Sigmoid colon (tissue), 7 donors: ENCODE measurements around the gene ELFN1. TPM values are rescaled to one million over a fixed set of nuclear protein-coding genes. Genes with fewer than 3 reads are reported as not detected.
A peak's percentile ranks its signal among the peaks of the same experiment; 100 is the strongest.

Experiments
- DNase-seq: peaks from one replicate; pipeline ENCODE4 v3.0.0-alpha.2; 2019
- H3K27ac ChIP-seq, 4 donors: fragments of 200-600 bp; sonication (generic); one replicate each; pipeline ENCODE4 v1.5.1; 2016 to 2019; ENCODE audit warnings: mild to moderate bottlenecking in 1 of 4
- H3K27me3 ChIP-seq, 3 donors: fragments of 200-600 bp; sonication (generic); one replicate each; pipeline ENCODE4 v1.5.1; 2019; ENCODE audit warnings: mild to moderate bottlenecking in 1 of 3
- H3K36me3 ChIP-seq, 4 donors: fragments of 200-600 bp; sonication (generic); one replicate each; pipeline ENCODE4 v1.5.1; 2016 to 2019
- H3K4me1 ChIP-seq, 4 donors: fragments of 200-600 bp; sonication (generic); one replicate each; pipeline ENCODE4 v1.5.1; 2017 to 2019
- H3K4me3 ChIP-seq, 4 donors: fragments of 200-600 bp; sonication (generic); one replicate each; pipeline ENCODE4 v1.5.1; 2017 to 2019; ENCODE audit warnings: mild to moderate bottlenecking in 2 of 4, moderate library complexity in 1 of 4
- H3K9me3 ChIP-seq, 4 donors: fragments of 200-600 bp in 3 of 4; sonication (generic) in 3 of 4; one replicate each; pipeline versions ENCODE4 v1.5.1 to v1.6.1; 2013 to 2019
- CTCF ChIP-seq, 4 experiments: fragments of 450-650 bp in 3 of 4; fragments of 200-600 bp in 1 of 4; IDR thresholded peaks; one replicate each; pipeline ENCODE4 v1.5.1; 2016 to 2019; ENCODE audit warnings: antibody characterized with exemption in 4 of 4, mild to moderate bottlenecking in 3 of 4, moderate library complexity in 2 of 4
- EP300 ChIP-seq, 4 donors: sonication (generic); formaldehyde crosslinking; IDR thresholded peaks; one replicate each; pipeline ENCODE4 v1.6.1; 2017; ENCODE audit warnings: antibody characterized with exemption in 4 of 4
- POLR2A ChIP-seq, 2 donors: fragments of 450-650 bp; IDR thresholded peaks; one replicate each; pipeline ENCODE4 v1.6.1; 2016; ENCODE audit warnings: antibody characterized with exemption in 2 of 2, mild to moderate bottlenecking in 2 of 2, moderate library complexity in 2 of 2
- POLR2AphosphoS5 ChIP-seq, 4 donors: sonication (generic); formaldehyde crosslinking; IDR thresholded peaks; one replicate each; pipeline ENCODE4 v1.6.1; 2017; ENCODE audit warnings: antibody characterized with exemption in 4 of 4
- WGBS, 2 donors: extraction: QIAGEN DNeasy Blood & Tissue Kit; methylation state at CpG; one replicate each; pipeline ENCODE4 v1.1.7; 2013; 5-methylcytosine and 5-hydroxymethylcytosine counted together
- intact Hi-C: fragments of 100-400 bp; cut with DNase I; formaldehyde crosslinking; loops from one replicate; pipeline ENCODE4 v1.15.1; 2023
- polyA plus RNA-seq, 3 donors: library from polyadenylated mRNA; stranded (reverse); fragments of 200-250 nt; gene quantifications; one replicate each; pipeline ENCODE4 v1.2.3, GENCODE V29; 2013
- total RNA-seq, 4 donors: library from RNA; depleted of rRNA; stranded (reverse); fragments of >200 nt; gene quantifications; one replicate each; pipeline ENCODE4 v1.1.0, GENCODE V29; 2016
- donor health status: healthy with polysubstance abuse.
- donor health status: Bipolar disorder and iron deficiency.
- donor health status: healthy.

The ELFN1 gene
- total and polyA plus RNA-seq, 7 donors, result 0.33 to 0.83 (median 0.54) TPM; not detected in 2

- peak; percentile 2 for DNase-seq
- H3K9me3 ChIP-seq, result peaks cover 0 to 7% (median 3%) of the 10 kb centered on the region in 4 donors
- H3K27me3 ChIP-seq, result peaks cover 0 to 19% (median 0%) of the 10 kb centered on the region in 3 donors
- intact Hi-C loops, result no loop called here
- no peaks in the 10 kb centered on the region for H3K4me1 ChIP-seq
- no peak for TF ChIP-seq POLR2AphosphoS5 (IDR thresholded peaks at IDR 0.05)
- TF ChIP-seq POLR2A (IDR thresholded peaks at IDR 0.05), result no peak
- TF ChIP-seq EP300 (IDR thresholded peaks at IDR 0.05), result no peak
- 84 to 88% methylated on average over 3 of the region's 3 CpGs for WGBS, 2 donors
- no peak overlapping the region for H3K27ac ChIP-seq
- H3K4me3 ChIP-seq, result no peak overlapping the region
- no peaks in the 10 kb centered on the region for H3K36me3 ChIP-seq
Observed at GRCh38 chr7:1785839-1786238, 115.8 kb downstream of the ELFN1 start.

DNA sequence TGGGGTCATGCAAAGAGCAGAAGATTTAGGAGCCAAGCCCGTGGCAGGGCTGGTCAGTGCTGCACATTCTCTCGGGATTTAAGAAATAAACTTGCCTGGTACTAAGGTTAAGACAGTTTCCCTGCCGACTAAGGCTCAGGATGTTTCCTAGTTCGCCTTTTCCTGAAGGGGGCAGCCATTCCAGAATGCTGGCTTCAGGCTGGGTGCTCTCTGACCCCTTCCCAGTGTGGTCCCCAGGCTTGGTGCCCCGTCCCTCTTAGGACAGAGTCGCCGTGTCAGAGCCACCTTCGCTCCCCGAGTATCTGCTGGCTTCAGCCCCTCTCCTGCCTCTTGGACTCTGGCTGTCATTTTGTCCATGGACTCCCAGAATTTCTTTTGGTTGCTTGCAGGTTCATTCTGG lies 117.2 kb downstream of the ELFN1 start:
- TF ChIP-seq EP300 (IDR thresholded peaks at IDR 0.05) (no peak), CTCF (IDR thresholded peaks at IDR 0.05) (no peak), POLR2AphosphoS5 (IDR thresholded peaks at IDR 0.05) (no peak), POLR2A (IDR thresholded peaks at IDR 0.05) (no peak)
- no peak overlapping the region for H3K4me3 ChIP-seq
- DNase-seq, result peak; percentile 21
- H3K36me3 ChIP-seq, result no peaks in the 10 kb centered on the region
- 78 to 80% methylated on average over 9 of the region's 9 CpGs for WGBS, 2 donors
- no peak overlapping the region for H3K27ac ChIP-seq
- peaks cover 0 to 11% (median 5%) of the 10 kb centered on the region in 4 donors for H3K9me3 ChIP-seq
- H3K27me3 ChIP-seq, result peaks cover 0 to 19% (median 0%) of the 10 kb centered on the region in 3 donors
- intact Hi-C loops, result no loop called here
- H3K4me1 ChIP-seq, result no peaks in the 10 kb centered on the region

GRCh38 chr7:1787681-1788235 lies 117.7 kb downstream of the ELFN1 start:
- H3K27me3 ChIP-seq, result peaks cover 0 to 19% (median 0%) of the 10 kb centered on the region in 3 donors
- 88 to 90% methylated on average over 18 of the region's 18 CpGs for WGBS, 2 donors
- intact Hi-C loops, result no loop called here
- no peak overlapping the region for H3K4me3 ChIP-seq
- DNase-seq, result peak; percentile 42
- peaks cover 0 to 15% (median 5%) of the 10 kb centered on the region in 4 donors for H3K9me3 ChIP-seq
- TF ChIP-seq EP300 (IDR thresholded peaks at IDR 0.05) (no peak), POLR2AphosphoS5 (IDR thresholded peaks at IDR 0.05) (no peak), POLR2A (IDR thresholded peaks at IDR 0.05) (no peak), CTCF (IDR thresholded peaks at IDR 0.05) (no peak)
- H3K27ac ChIP-seq, result no peak overlapping the region
- no peaks in the 10 kb centered on the region for H3K4me1 ChIP-seq
- no peaks in the 10 kb centered on the region for H3K36me3 ChIP-seq

GRCh38 chr7:1794888-1795542 lies 124.9 kb downstream of the ELFN1 start:
- H3K9me3 ChIP-seq, result peaks cover 10 to 23% (median 11%) of the 10 kb centered on the region in 4 donors
- intact Hi-C loops, result no loop called here
- no peak for DNase-seq
- no peak for TF ChIP-seq CTCF (IDR thresholded peaks at IDR 0.05)
- TF ChIP-seq POLR2AphosphoS5 (IDR thresholded peaks at IDR 0.05), result no peak
- TF ChIP-seq EP300 (IDR thresholded peaks at IDR 0.05), result no peak
- TF ChIP-seq POLR2A (IDR thresholded peaks at IDR 0.05), result no peak
- no peaks in the 10 kb centered on the region for H3K4me1 ChIP-seq
- H3K27me3 ChIP-seq, result peaks cover 0 to 9% (median 4%) of the 10 kb centered on the region in 3 donors
- H3K36me3 ChIP-seq, result no peaks in the 10 kb centered on the region
- H3K4me3 ChIP-seq, result no peak overlapping the region
- 25 to 35% methylated on average over 1 of the region's 1 CpG for WGBS, 2 donors
- no peak overlapping the region for H3K27ac ChIP-seq

Other genes with a start within 250 kb of the ELFN1 start
- gene MICALL2, start 210.8 kb upstream of the ELFN1 start, total RNA-seq, result 10 to 100 TPM in 3 of 4 donors, 1 to 10 TPM in 1; 8.4 to 31.6 (median 18.9) TPM
- 10 to 100 TPM; 30.7 to 86.2 (median 39.6) TPM for gene MICALL2, start 210.8 kb upstream of the ELFN1 start, polyA plus RNA-seq
- 10 to 100 TPM; 18.9 to 35.7 (median 26.2) TPM for gene INTS1, start 165.9 kb upstream of the ELFN1 start, total RNA-seq
- gene INTS1, start 165.9 kb upstream of the ELFN1 start, polyA plus RNA-seq, result 10 to 100 TPM; 16.2 to 78.3 (median 22.9) TPM
- gene MAFK, start 139.6 kb upstream of the ELFN1 start, total RNA-seq, result 10 to 100 TPM; 22.1 to 57.6 (median 42.5) TPM
- 10 to 100 TPM; 34.8 to 43.0 (median 42.1) TPM for gene MAFK, start 139.6 kb upstream of the ELFN1 start, polyA plus RNA-seq
- under 1 TPM in 1 of 4 donors, not detected in 3; 0.28 TPM for gene TMEM184A, start 114.1 kb upstream of the ELFN1 start, total RNA-seq
- gene TMEM184A, start 114.1 kb upstream of the ELFN1 start, polyA plus RNA-seq, result 10 to 100 TPM in 2 of 3 donors, 1 to 10 TPM in 1; 8.4 to 60.3 (median 10.2) TPM
- gene PSMG3, start 100.2 kb upstream of the ELFN1 start, total RNA-seq, result 10 to 100 TPM; 23.3 to 52.8 (median 41.6) TPM
- 10 to 100 TPM; 50.5 to 68.0 (median 66.6) TPM for gene PSMG3, start 100.2 kb upstream of the ELFN1 start, polyA plus RNA-seq